Lower leg skin (tissue), 4 donors: ENCODE data around the gene NAA20. TPM values are rescaled to one million over a fixed set of nuclear protein-coding genes. Genes with fewer than 3 reads are reported as not detected.
A peak's percentile ranks its signal among the peaks of the same experiment; 100 is the strongest.

ENCODE experiments used
- DNase-seq, 2 donors: peaks; one replicate each; pipeline ENCODE4 v3.0.0-alpha.2; 2019; ENCODE audit warnings: low spot score in 2 of 2
- H3K4me3 ChIP-seq: fragments of 200-600 bp; sonication (generic); 2 replicates; pipeline ENCODE4 v1.5.1; 2017; ENCODE audit warnings: mild to moderate bottlenecking, low read depth; ENCODE audit not compliant: poor library complexity, severe bottlenecking
- CTCF ChIP-seq, 3 donors: fragments of 450-650 bp; IDR thresholded peaks; one replicate each; pipeline ENCODE4 v1.5.1; 2016; ENCODE audit warnings: antibody characterized with exemption in 3 of 3, mild to moderate bottlenecking in 3 of 3, moderate library complexity in 2 of 3
- POLR2A ChIP-seq, 2 donors: fragments of 450-650 bp; IDR thresholded peaks; one replicate each; pipeline ENCODE4 v1.6.1; 2016 to 2017; ENCODE audit warnings: antibody characterized with exemption in 2 of 2, mild to moderate bottlenecking in 1 of 2, moderate library complexity in 1 of 2
- WGBS, 2 donors: methylation state at CpG; one replicate each; pipeline ENCODE4 v1.1.5; 2018; 5-methylcytosine and 5-hydroxymethylcytosine counted together
- intact Hi-C: fragments of 100-400 bp; cut with DNase I; formaldehyde crosslinking; loops from one replicate; pipeline ENCODE4 v1.15.0; 2023; ENCODE audit warnings: low total_unique reads
- total RNA-seq, 4 donors: library from RNA; depleted of rRNA; stranded (reverse); fragments of >200 nt; gene quantifications; one replicate each; pipeline ENCODE4 v1.1.0, GENCODE V29; 2016

NAA20 gene
- total RNA-seq, 4 donors from 2014 or later, result 27.2 to 38.4 (median 33.1) TPM

- intact Hi-C loops, result no loop called here
- 66% methylated on average over 8 of the region's 8 CpGs for WGBS, 2 donors
- H3K4me3 ChIP-seq, result no peak overlapping the region
- TF ChIP-seq CTCF (IDR thresholded peaks at IDR 0.05), result no peak
- TF ChIP-seq POLR2A (IDR thresholded peaks at IDR 0.05), result no peak
- peak in 1 of 2 donors; percentile 64 for DNase-seq
These were observed 36.1 kb upstream of the NAA20 start for GRCh38 chr20:19981031-19981451.

- 18 to 26% methylated on average over 6 of the region's 6 CpGs for WGBS, 2 donors
- no peak for TF ChIP-seq CTCF (IDR thresholded peaks at IDR 0.05)
- TF ChIP-seq POLR2A (IDR thresholded peaks at IDR 0.05), result no peak
- intact Hi-C loops, result no loop called here
- no peak overlapping the region for H3K4me3 ChIP-seq
- no peak for DNase-seq
These were observed 30.7 kb upstream of the NAA20 start for GRCh38 chr20:19986419-19986818.

GRCh38 chr20:19987046-19987445 lies 30.1 kb upstream of the NAA20 start:
- intact Hi-C loops, result no loop called here

GRCh38 chr20:19990850-19991249 lies 26.3 kb upstream of the NAA20 start:
- WGBS, 2 donors, result 78% methylated on average over 5 of the region's 5 CpGs
- no peak for TF ChIP-seq POLR2A (IDR thresholded peaks at IDR 0.05)
- no peak for TF ChIP-seq CTCF (IDR thresholded peaks at IDR 0.05)
- DNase-seq, result no peak
- intact Hi-C loops, result loop anchor here (10.0 kb wide), 1 partner anchor 206 kb away; no protein-coding TSS in a partner anchor
- no peak overlapping the region for H3K4me3 ChIP-seq

More at GRCh38 chr20:19987046-19987445, 30.1 kb upstream of the NAA20 start:
- no peak for DNase-seq
- TF ChIP-seq POLR2A (IDR thresholded peaks at IDR 0.05) (no peak), CTCF (IDR thresholded peaks at IDR 0.05) (no peak)
- no peak overlapping the region for H3K4me3 ChIP-seq
- 77 to 82% methylated on average over 4 of the region's 4 CpGs for WGBS, 2 donors

GRCh38 chr20:19991308-19991707 lies 25.9 kb upstream of the NAA20 start:
- no peak for DNase-seq
- H3K4me3 ChIP-seq, result no peak overlapping the region
- no peak for TF ChIP-seq CTCF (IDR thresholded peaks at IDR 0.05)
- no peak for TF ChIP-seq POLR2A (IDR thresholded peaks at IDR 0.05)
- 30 to 43% methylated on average over 1 of the region's 1 CpG for WGBS, 2 donors
- intact Hi-C loops, result loop anchor here (10.0 kb wide), 1 partner anchor 207 kb away; no protein-coding TSS in a partner anchor

GRCh38 chr20:19991854-19992253 lies 25.3 kb upstream of the NAA20 start:
- TF ChIP-seq CTCF (IDR thresholded peaks at IDR 0.05), result no peak
- TF ChIP-seq POLR2A (IDR thresholded peaks at IDR 0.05), result no peak
- no peak for DNase-seq
- no peak overlapping the region for H3K4me3 ChIP-seq
- intact Hi-C loops, result loop anchor here (10.0 kb wide), 1 partner anchor 207 kb away; no protein-coding TSS in a partner anchor
- 64 to 76% methylated on average over 2 of the region's 2 CpGs for WGBS, 2 donors
